HG02798 (cell line): ENCODE data around the gene CERS6.

Experiments used
- ATAC-seq: cut with Tn5 transposase; IDR thresholded peaks from one replicate; pipeline ENCODE4 v1.9.1; 2021; ENCODE audit warnings: mild to moderate bottlenecking; ENCODE audit not compliant: unreplicated experiment, poor library complexity

CERS6 gene

DNA sequence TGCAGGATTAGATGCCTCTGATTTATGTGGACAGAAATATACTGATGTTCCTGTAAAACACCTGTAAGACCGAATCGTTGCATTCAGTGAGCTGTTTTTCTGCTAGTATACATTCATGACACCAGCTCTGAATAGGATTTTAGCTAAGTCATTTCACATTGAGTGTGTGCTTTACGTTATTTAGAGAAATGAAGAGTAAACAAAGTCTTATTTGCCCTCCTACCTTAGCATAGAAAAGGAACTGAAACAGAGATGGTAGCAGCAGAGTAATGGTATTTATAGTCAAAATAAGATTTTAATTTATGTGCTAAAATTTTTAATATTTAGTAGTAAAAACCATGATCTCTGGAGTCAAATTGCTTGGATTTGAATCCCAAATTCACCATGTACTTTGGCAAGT, 168.0 kb downstream of the CERS6 start:
- ATAC-seq: no peak

DNA sequence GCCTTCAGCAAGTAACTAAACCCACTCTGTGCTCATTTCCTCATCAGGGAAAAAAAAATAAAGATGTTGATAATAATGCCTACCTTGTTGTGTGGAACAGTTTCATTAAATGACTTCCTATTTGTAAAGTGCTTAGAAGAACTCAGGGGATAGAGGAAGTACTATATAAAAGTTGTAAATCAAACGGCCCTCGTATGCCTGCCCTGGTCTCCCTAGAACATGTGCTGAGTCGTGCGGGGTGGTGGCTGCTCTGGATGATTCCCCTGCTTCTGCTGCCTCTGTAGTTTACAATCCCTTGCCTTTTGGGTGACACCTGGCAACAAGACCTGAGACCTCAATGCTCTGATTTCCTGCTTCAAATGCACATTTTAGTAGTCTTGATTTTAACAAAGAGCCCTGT, 170.0 kb downstream of the CERS6 start:
- ATAC-seq: no peak

DNA sequence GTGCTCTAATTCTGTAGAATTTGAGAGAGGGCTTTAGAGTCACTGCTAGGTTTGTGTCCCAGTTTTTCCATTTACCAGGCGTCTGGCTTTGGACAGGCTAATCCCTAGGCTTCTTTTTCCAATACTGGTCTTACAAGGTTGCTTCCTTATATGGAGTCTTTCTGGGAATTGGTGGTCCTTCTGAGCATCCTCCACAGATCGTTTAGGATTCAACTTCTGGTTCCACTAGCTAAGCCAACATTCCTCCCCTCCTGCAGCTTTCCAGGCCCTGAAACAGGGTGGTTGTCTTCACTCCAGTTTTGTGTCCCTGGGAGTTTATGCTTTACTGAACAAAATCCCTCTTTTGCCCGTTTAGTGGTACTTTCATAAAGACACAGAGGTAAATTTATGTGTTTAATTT, 170.6 kb downstream of the CERS6 start:
- no peak for ATAC-seq

DNA sequence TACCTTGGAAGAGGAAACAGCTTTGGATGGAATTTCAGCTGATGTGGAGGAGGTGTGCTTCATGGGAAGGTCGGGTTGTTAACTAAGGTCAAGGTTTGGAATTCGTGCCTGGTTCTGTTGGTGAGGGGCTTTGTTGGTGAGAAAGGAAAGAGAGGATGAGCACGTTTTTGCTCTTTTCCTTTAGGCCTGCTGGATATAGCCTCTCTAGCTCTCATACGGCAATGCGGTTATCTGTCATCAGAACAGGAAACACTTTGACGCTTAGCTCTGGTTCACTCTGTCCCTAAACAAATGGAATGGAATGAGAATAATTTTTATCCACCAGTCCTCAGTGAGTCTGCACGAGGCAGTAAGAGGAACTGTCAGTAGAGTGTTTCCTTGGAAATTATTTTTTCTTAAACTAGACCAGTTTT, 176.6 kb downstream of the CERS6 start:
- no peak for ATAC-seq

DNA sequence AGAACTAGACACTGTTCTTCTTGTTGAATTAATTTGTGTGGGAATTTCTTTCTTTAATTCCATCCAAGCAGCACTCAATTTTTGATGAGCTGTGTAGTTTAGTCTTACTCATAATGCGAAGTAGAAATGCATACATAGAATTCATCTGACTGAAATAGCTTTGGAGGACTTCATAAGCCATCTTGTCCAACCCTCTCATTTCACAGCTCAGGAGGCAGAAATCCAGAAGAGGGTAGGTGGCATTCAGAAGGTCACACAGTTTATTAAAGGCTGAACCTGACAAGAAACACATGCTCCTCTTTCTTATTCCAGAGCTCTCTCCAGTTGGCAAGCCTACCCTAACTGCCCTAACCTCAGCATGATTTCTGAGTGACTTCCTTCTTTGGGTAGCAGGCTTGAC, 177.1 kb downstream of the CERS6 start:
- no peak for ATAC-seq

GRCh38 chr2:168633895-168634294, 177.8 kb downstream of the CERS6 start:
- ATAC-seq: peak; percentile 73

- ATAC-seq: no peak
These were observed 179.0 kb downstream of the CERS6 start for GRCh38 chr2:168635065-168635577.

- ATAC-seq: no peak
These were observed 182.9 kb downstream of the CERS6 start for GRCh38 chr2:168639018-168639417.

- ATAC-seq: no peak
These were observed 183.4 kb downstream of the CERS6 start for GRCh38 chr2:168639441-168639898.

GRCh38 chr2:168640039-168640438, 184.0 kb downstream of the CERS6 start:
- ATAC-seq: no peak

DNA sequence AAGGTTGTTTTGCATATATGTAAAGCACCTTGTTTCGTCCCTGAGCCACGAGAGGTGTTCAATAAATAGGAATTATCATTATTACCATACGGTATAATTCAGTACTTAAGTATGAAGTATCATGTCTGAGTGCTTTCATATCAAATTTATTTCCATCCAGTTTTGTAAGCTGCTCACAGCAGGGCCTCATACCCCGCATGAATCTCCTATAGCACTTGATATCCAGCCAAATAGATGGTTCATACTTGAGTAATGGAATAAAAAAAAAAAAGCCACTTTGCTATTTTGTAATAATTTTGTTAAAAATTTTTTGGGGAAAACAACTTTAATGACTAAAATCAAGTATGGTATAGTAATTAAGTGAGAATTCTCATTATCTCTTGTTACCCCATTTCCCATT, 185.6 kb downstream of the CERS6 start:
- no peak for ATAC-seq

DNA sequence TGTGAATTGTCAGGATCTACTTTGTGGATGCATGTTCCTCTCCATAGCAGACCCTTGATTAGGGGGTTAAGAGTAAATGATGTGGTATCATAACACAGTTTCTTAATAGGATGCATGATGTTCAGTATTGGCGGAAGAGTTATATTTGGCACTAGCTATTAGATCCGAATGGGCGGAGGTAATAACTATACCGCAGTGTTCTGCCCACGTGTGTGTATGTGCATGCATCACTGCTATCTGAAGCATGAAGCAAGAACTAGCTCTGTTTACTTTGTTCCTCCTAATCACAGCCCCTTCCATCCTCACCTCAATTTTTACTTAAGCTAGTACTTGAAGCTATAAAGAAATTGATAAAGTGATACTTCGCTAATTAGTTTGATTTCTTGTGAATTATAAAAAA, 186.8 kb downstream of the CERS6 start:
- ATAC-seq: peak; percentile 56

- ATAC-seq: no peak
These were observed 187.9 kb downstream of the CERS6 start for GRCh38 chr2:168643979-168644378.

- no peak for ATAC-seq
These were observed 189.7 kb downstream of the CERS6 start for GRCh38 chr2:168645696-168646338.

- ATAC-seq: no peak
These were observed 193.0 kb downstream of the CERS6 start for GRCh38 chr2:168649105-168649504.

- no peak for ATAC-seq
These were observed 193.5 kb downstream of the CERS6 start for GRCh38 chr2:168649562-168649961.

DNA sequence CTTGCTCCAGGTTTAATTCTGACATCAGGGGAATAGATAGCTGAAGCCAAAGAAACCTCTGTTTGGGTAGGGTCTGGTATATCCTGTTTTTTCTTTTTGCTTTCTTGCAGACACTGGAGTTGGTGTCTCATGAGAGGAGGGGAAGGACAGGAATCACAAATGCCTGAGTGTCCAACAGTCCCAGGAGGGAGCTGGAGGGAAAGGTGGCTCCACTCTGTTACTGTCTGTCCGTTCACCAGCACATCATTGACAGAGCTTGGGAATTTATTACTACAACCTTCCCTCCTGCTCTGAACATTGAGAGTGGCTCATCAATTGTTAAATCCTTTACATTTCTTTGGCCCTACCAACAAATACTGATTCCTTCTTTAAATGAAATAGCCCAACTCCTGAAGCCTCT, 194.1 kb downstream of the CERS6 start:
- no peak for ATAC-seq

DNA sequence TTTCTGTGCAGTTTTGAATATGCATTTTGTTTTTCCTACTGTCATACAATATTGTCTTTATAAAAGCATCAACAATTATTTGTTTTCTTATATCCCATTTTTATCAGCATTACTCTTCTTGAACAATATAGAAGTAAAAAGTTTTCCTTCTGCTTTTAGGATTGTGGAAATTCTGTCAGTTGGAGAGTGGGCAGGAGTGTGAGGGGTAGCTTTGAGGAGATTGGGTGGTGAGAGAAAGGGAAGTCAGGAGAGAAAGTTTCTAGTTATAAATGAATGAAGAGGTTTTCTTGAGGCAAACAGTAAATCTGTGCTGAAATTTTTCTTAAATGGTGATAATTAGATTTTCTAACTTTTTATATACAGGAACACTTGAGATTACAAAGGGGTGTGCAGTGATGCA, 194.7 kb downstream of the CERS6 start:
- no peak for ATAC-seq

GRCh38 chr2:168652997-168653921, 197.2 kb downstream of the CERS6 start:
- no peak for ATAC-seq

DNA sequence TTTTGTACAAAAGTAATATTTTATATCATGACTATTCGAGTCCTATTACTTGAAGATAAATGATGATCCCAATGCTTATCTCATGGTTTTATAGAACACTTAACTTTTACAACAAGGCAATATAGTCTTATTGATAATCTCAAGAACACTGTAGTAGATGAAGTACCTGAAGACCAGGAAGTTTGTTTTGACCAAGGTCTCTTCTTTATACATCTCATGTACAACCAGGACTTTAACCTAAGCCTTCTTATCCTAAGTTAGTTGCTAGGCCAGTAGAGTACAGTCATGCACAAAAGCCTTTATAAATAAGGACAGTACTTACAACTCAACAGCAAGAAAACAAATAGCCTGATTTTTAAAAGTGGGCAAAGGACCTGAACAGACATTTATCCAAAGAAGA, 198.6 kb downstream of the CERS6 start:
- no peak for ATAC-seq

GRCh38 chr2:168655207-168655606, 199.1 kb downstream of the CERS6 start:
- no peak for ATAC-seq
